HG03280 (cell line): ENCODE data around the gene PRDM16.

Experiments
- ATAC-seq: cut with Tn5 transposase; IDR thresholded peaks from one replicate; pipeline ENCODE4 v1.9.1; 2021; ENCODE audit warnings: mild to moderate bottlenecking, moderate library complexity; ENCODE audit not compliant: unreplicated experiment

Gene PRDM16

GRCh38 chr1:3195480-3195815, 126.4 kb downstream of the PRDM16 start:
- ATAC-seq: no peak

GRCh38 chr1:3195966-3196515, 127.0 kb downstream of the PRDM16 start:
- ATAC-seq: no peak

- ATAC-seq: no peak
These were observed 127.7 kb downstream of the PRDM16 start for GRCh38 chr1:3196577-3197245.

GRCh38 chr1:3197781-3198316, 128.8 kb downstream of the PRDM16 start:
- ATAC-seq: no peak

GRCh38 chr1:3198371-3199271, 129.6 kb downstream of the PRDM16 start:
- no peak for ATAC-seq

- ATAC-seq: no peak
These were observed 135.7 kb downstream of the PRDM16 start for GRCh38 chr1:3204725-3205124.

- ATAC-seq: no peak
These were observed 136.8 kb downstream of the PRDM16 start for GRCh38 chr1:3205815-3206214.

GRCh38 chr1:3206696-3207095, 137.7 kb downstream of the PRDM16 start:
- no peak for ATAC-seq

- no peak for ATAC-seq
These were observed 138.3 kb downstream of the PRDM16 start for GRCh38 chr1:3207217-3207848.

GRCh38 chr1:3208819-3209200, 139.8 kb downstream of the PRDM16 start:
- ATAC-seq: no peak

- ATAC-seq: no peak
These were observed 140.2 kb downstream of the PRDM16 start for GRCh38 chr1:3209201-3209600.

- ATAC-seq: no peak
These were observed 142.8 kb downstream of the PRDM16 start for GRCh38 chr1:3211582-3212375.

GRCh38 chr1:3212453-3213355, 143.7 kb downstream of the PRDM16 start:
- ATAC-seq: no peak

GRCh38 chr1:3213730-3214129, 144.7 kb downstream of the PRDM16 start:
- no peak for ATAC-seq

- no peak for ATAC-seq
These were observed 146.4 kb downstream of the PRDM16 start for GRCh38 chr1:3215198-3216014.

GRCh38 chr1:3216015-3216391, 147.0 kb downstream of the PRDM16 start:
- no peak for ATAC-seq

- ATAC-seq: no peak
These were observed 148.2 kb downstream of the PRDM16 start for GRCh38 chr1:3217181-3217641.

GRCh38 chr1:3217979-3218679, 149.1 kb downstream of the PRDM16 start:
- no peak for ATAC-seq
